ENCODE data around the gene NRDE2.

Gene NRDE2

DNA sequence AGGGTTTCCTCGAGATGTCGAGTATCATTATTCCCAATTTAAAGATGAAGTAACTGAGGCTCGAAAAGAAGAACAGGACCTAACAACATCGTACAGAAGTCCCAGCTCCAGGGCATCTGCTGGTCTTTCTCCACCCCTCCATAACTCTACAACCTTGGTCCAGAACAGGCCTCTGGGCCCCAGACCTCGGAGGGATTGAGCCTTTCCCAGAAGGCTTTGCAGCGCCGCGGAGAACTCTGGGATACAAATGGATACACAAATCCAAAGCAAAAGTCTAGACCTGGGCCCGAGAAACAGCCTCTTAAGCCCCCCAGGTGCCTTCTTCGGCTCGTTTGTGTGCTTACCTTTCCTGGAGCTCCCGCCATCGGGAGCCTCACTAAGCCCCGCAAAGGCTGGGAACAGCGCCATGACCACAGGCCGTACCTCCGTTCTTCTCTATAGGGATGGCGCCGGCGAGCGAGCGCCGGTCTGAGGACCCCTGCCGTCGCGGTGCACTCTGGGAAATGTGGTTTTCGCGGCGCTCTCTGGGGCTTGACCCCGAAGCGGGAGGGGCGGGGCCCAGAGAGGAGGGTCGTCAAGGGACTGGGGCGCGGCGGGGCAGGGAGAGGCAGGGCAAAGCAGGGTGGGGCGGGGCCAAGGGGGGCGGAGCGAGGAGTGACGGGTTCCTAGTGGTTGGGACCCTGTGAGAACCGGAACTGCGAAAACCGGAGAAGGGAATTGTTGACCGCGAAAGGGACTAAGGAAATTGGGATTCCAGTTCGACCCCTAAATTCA lies at the start of gene NRDE2:
Gene NRDE2 (minus strand): TSS at position 445 of the 774 bp plus-strand sequence. CDS start 37 bp downstream, at position 408.
- DNase-seq (ENCODE audit: low spot score) = peak; percentile 96

- no peak for DNase-seq (ENCODE audit: low spot score)
Observed at GRCh38 chr14:90381011-90381786, 49.5 kb upstream of the NRDE2 start.

- DNase-seq (ENCODE audit: low spot score) = no peak
Observed at GRCh38 chr14:90379106-90379505, 47.4 kb upstream of the NRDE2 start.

DNA sequence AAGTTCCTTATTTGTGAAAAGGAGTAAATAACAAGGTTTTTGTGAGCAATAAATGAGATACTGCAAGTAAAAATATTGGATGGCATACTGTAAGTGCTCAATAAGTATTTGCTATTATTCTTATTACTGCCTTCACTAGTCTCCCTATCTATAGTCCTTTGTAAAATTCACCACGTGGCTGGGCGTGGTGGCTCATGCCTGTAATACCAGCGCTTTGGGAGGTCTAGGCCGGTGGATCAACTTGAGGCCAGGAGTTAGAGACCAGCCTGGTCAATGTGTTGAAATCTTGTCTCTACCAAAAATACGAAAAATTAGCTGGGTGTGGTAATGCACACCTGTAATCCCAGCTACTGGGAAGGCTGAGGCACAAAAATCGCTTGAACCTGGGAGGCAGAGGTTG lies 46.5 kb upstream of the NRDE2 start:
- no peak for DNase-seq (ENCODE audit: low spot score)

GRCh38 chr14:90375934-90376333 lies 44.2 kb upstream of the NRDE2 start:
- DNase-seq (ENCODE audit: low spot score) = no peak

GRCh38 chr14:90374813-90375212 lies 43.1 kb upstream of the NRDE2 start:
- DNase-seq (ENCODE audit: low spot score) = no peak

DNA sequence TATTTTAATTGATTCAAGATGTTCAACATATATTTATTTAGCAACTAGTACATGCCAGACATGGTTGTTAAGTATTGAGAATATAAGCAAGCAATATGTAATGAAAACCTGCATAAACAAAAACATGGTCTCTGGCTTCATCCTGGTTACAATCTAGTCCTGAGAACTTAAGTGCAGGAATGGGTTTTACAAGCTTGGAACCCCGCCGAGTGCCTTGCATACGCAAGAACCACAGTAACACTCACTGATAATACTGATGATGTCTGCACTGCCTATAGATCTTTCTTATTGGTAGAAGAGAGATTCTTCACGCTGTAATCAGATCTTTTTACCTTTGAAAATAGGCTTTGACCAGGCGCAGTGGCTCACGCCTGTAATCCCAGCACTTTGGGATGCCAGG lies 42.1 kb upstream of the NRDE2 start:
- no peak for DNase-seq (ENCODE audit: low spot score)

- peak; percentile 49 for DNase-seq (ENCODE audit: low spot score)
Observed at GRCh38 chr14:90368946-90369721, 37.4 kb upstream of the NRDE2 start.

GRCh38 chr14:90362558-90362896 lies 30.8 kb upstream of the NRDE2 start:
- DNase-seq (ENCODE audit: low spot score) = no peak

GRCh38 chr14:90361865-90362557 lies 30.3 kb upstream of the NRDE2 start:
- DNase-seq (ENCODE audit: low spot score) = no peak

DNA sequence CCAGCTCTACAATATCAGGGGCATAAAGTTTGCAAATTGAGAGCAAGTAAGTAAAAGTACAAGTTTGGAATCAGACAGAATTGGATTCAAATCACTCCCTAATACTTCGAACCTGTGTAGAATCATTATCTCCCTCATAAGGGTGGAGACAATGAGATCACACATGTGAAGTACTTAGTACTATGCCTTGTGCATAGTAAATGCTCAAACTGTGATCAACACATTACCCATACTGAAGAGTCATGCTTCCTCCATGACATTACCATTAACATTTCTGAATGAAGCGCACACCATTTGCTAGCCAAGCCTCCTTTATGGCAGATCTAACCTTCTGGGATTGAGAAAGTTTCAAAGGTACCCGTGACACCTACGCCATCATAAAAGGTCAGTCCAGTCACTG lies 26.6 kb upstream of the NRDE2 start:
- no peak for DNase-seq (ENCODE audit: low spot score)

- DNase-seq (ENCODE audit: low spot score) = no peak
Observed at GRCh38 chr14:90356925-90357324, 25.2 kb upstream of the NRDE2 start.

DNA sequence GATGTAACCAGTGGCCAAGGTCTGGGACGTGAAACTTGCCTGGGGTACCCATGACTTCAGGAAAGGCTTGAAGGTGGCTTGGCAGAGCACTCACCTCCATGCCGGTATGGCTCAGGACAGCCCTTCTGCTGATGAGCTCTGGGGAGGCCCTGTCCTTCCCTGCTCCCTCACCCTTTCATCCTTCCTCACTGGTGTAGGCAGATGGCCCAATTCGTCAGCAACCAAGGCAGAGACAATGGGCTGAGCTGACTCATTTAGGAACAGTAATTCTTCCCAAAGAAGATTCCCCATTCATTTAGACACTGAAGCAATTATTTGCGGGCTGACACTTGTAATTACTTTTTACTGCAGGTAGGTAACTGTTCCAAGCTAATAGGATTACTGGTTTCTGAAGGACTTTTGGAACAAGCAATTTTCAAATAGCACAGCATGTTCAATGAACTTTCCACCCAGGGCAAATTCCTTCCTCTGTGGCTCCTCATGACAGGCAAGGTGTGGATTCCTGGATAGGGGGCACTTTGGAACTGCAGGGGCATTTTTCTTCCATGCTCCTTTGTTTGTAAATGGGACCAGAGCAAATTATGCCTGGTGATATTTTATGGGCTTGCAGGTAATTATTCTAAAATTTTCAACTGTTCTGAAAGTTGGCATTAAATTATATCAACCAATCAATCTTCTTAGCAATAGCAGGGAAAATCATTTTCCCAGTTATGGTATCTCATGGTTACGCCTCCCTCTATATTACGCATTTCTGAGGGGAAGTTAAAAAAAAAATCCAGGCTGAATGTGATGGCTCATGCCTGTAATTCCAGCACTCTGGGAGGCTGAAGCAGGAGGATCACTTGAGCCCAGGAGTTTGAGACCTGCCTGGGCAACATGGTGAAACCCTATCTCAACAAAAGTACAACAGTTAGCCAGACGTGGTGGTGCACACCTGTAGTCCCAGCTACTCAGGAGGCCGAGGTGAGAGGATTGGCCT lies 24.1 kb upstream of the NRDE2 start:
- DNase-seq (ENCODE audit: low spot score) = no peak

GRCh38 chr14:90354551-90355298 lies 23.0 kb upstream of the NRDE2 start:
- no peak for DNase-seq (ENCODE audit: low spot score)

DNA sequence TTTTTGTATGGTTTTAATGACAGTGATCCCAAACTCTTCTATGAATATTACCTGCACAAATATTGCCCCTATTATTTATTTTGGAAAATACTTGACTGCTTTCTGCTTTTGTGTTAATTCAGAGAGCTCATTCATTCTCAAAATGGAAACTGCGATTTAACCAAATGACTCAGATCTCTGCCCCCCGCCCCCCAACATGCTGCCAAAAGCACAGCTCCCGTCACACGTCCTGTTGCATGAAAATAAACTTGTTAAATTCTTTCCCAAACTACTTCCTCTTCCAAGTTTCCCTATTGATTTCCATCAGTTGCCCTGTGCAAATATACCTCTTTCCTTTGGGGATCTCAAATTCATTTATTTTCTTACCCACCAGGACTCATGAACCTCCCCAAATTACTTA lies 18.0 kb upstream of the NRDE2 start:
- DNase-seq (ENCODE audit: low spot score) = no peak

- no peak for DNase-seq (ENCODE audit: low spot score)
Observed at GRCh38 chr14:90348270-90348669, 16.5 kb upstream of the NRDE2 start.

GRCh38 chr14:90345239-90345557 lies 13.5 kb upstream of the NRDE2 start:
- no peak for DNase-seq (ENCODE audit: low spot score)

DNA sequence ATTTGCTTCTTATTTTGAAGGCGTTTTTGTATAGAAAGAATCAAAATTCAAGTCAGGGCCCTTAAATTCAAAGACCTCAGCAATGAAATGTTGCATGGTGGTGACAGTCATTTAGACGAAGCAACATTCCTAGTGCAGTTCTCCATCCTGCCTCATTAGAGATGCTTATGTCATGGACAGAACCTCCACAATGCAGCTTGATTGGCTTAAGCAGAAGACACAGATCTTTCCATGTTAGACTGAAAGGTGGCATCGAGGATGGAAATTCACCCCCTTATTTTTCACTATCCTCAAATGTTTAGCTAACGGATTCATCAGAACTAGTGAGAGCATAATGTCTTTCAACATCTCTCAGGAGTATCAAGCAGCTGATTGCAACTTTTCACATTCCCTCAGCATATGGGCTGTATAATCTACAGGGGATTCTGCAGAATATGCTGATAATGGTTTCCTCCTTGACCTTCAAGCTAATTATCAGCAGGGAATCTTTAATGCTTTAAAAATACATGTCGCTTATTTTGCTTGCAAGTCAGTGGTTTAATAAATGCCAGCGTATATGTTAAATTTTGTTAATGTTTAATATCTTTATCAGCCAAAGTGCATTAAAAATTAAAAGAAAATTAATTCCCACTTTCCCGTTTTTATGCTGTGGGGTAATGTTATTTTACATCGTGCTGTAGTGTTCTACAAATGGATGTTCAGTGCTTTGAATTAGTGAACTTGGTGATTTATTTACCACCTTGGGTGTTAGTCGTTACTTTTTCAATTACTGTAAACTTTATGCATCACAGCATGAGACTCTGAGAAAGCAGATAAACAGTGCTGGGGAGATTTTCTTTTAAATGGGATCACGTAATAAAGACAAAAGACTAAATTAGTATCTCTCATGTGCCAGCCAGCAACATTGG lies 12.8 kb upstream of the NRDE2 start:
- no peak for DNase-seq (ENCODE audit: low spot score)

DNA sequence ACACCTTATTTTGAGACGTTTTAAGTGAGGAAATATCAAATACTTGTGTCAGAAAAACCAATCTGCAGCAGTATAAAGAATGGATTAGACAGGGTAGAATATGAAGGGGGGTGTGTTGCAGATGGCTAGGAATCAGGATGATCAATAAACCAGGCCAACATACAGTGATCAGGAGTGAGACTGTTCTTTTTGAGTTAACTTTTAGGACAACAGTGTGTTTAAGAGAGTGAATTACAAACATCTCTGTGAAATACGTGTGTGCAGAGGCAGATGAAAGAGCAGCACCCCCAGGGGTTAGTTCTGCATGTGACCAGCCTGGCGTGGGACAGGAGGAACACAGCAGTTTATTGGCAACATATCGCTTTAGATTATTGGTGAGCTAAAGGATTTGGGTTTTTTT lies 10.6 kb upstream of the NRDE2 start:
- no peak for DNase-seq (ENCODE audit: low spot score)

Measured in CD4-positive, alpha-beta T cell treated with Interleukin-15 for 4 hours (primary cell).